HCT116 (cell line): Measurements from ENCODE around the gene SLC9A2. TPM values are rescaled to one million over a fixed set of nuclear protein-coding genes. Genes with fewer than 3 reads are reported as not detected.

ENCODE experiments used
- ATAC-seq: fragments of 200-7000 bp; cut with Tn5 transposase; 2 replicates; pipeline ENCODE4 v1.9.1; 2020; ENCODE audit warnings: mild to moderate bottlenecking, moderate library complexity
- BruUV-seq: library from RNA; stranded (reverse); fragments of 400-500 nt; replicated peaks from 2 replicates; lab custom pipeline; 2021; lab: Mats Ljungman, UMichigan
- CTCF ChIA-PET: fragments of 300-600 bp; sonication (Branson Sonifier 250); formaldehyde crosslinking; loops from one replicate; lab custom pipeline; 2021; ENCODE audit warnings: antibody characterized with exemption; lab: Charles Lee
- POLR2A ChIA-PET: fragments of 300-600, 350-600 bp; sonication (Branson Sonifier 250); formaldehyde crosslinking; loops from one replicate; lab custom pipeline; 2021; ENCODE audit warnings: antibody characterized with exemption; lab: Charles Lee
- RAD21 ChIA-PET, 2 experiments: fragments of 300-600 bp; sonication (Branson Sonifier 250); formaldehyde crosslinking; loops; one replicate each; lab custom pipeline; 2023; ENCODE audit warnings: low total read pairs in 2 of 2; ENCODE audit not compliant: uncharacterized antibody in 2 of 2, unreplicated experiment in 2 of 2, low non-redundant PET in 1 of 2; lab: Charles Lee
- DNase-seq: peaks from one replicate; pipeline ENCODE4 v3.0.0-alpha.2; 2010; ENCODE audit warnings: low read depth, low spot score
- H2AFZ ChIP-seq: fragments of 200-600 bp; shearing (Covaris generic), sonication (generic); 2 replicates; pipeline ENCODE4 v1.6.1; 2017; ENCODE audit warnings: low read depth, mixed run types, mixed read lengths, antibody characterized with exemption, low read length; ENCODE audit not compliant: poor library complexity, severe bottlenecking
- H3K27ac ChIP-seq: 2 replicates; pipeline ENCODE4 v1.5.1; 2012; ENCODE audit warnings: low read depth, low read length
- H3K27me3 ChIP-seq: fragments of 200-600 bp; sonication (generic); 2 replicates; pipeline ENCODE4 v1.6.1; 2016; ENCODE audit warnings: mixed run types, low read length, mixed read lengths; ENCODE audit not compliant: insufficient read depth
- H3K36me3 ChIP-seq, 2 experiments: fragments of 200-500 bp in 1 of 2; fragments of 200-600 bp in 1 of 2; sonication (Bioruptor generic) in 1 of 2; sonication (generic) in 1 of 2; 2 replicates each; pipeline versions ENCODE4 v1.5.1 to v1.6.1; 2014 to 2016; ENCODE audit warnings: low read length in 2 of 2, inconsistent platforms in 1 of 2, mixed read lengths in 1 of 2, mixed run types in 1 of 2; ENCODE audit not compliant: insufficient read depth in 2 of 2, control insufficient read depth in 1 of 2
- H3K4me1 ChIP-seq, 2 experiments: fragments of 200-600 bp in 1 of 2; sonication (generic) in 1 of 2; 2 replicates each; pipeline versions ENCODE4 v1.5.1 to v1.6.1; 2012 to 2017; ENCODE audit warnings: low read length in 2 of 2, inconsistent platforms in 1 of 2, mild to moderate bottlenecking in 1 of 2, mixed read lengths in 1 of 2, mixed run types in 1 of 2, moderate library complexity in 1 of 2; ENCODE audit not compliant: insufficient read depth in 2 of 2, control insufficient read depth in 1 of 2
- H3K4me2 ChIP-seq: fragments of 200-600 bp; sonication (generic); 2 replicates; pipeline ENCODE4 v1.6.1; 2017; ENCODE audit warnings: mixed run types, low read length, mixed read lengths
- H3K4me3 ChIP-seq, 2 experiments: fragments of 200-600 bp in 1 of 2; sonication (generic) in 1 of 2; replicated peaks in 1 of 2; 2 replicates each; pipeline ENCODE4 v1.5.1; 2011 to 2016; ENCODE audit warnings: low read length in 2 of 2, control low read depth in 1 of 2, low read depth in 1 of 2, mild to moderate bottlenecking in 1 of 2, mixed read lengths in 1 of 2, mixed run types in 1 of 2
- H3K79me2 ChIP-seq: fragments of 200-600 bp; sonication (generic); 2 replicates; pipeline ENCODE4 v1.6.1; 2017; ENCODE audit warnings: mild to moderate bottlenecking, mixed run types, low read length, moderate library complexity, mixed read lengths; ENCODE audit not compliant: insufficient read depth
- H3K9ac ChIP-seq: fragments of 200-600 bp; sonication (generic); 2 replicates; pipeline ENCODE4 v1.6.1; 2016; ENCODE audit warnings: low read length, mixed read lengths
- H3K9me2 ChIP-seq: fragments of 200-600 bp; sonication (generic), shearing (Covaris generic); 2 replicates; pipeline ENCODE4 v1.6.1; 2017; ENCODE audit warnings: mixed run types, mild to moderate bottlenecking, moderate library complexity; ENCODE audit not compliant: insufficient read depth
- H3K9me3 ChIP-seq, 2 experiments: fragments of 200-500 bp in 1 of 2; fragments of 200-600 bp in 1 of 2; sonication (Bioruptor generic) in 1 of 2; sonication (generic) in 1 of 2; 2 replicates each; pipeline ENCODE4 v1.6.1; 2014 to 2017; ENCODE audit warnings: low read length in 2 of 2, mixed read lengths in 2 of 2, inconsistent platforms in 1 of 2, low read depth in 1 of 2, mild to moderate bottlenecking in 1 of 2, mixed run types in 1 of 2, moderate library complexity in 1 of 2; ENCODE audit not compliant: control insufficient read depth in 1 of 2, insufficient read depth in 1 of 2
- H4K20me1 ChIP-seq: fragments of 200-600 bp; sonication (generic), shearing (Covaris generic); 2 replicates; pipeline ENCODE4 v1.6.1; 2017; ENCODE audit warnings: mixed run types, mild to moderate bottlenecking, moderate library complexity; ENCODE audit not compliant: insufficient read depth
- ATF3 ChIP-seq: IDR thresholded peaks from 2 replicates; pipeline ENCODE4 v1.6.1; 2012
- CEBPB ChIP-seq: IDR thresholded peaks from 2 replicates; pipeline ENCODE4 v1.6.1; 2012; ENCODE audit warnings: low read depth
- EGR1 ChIP-seq: IDR thresholded peaks from 2 replicates; pipeline ENCODE4 v1.6.1; 2012; ENCODE audit warnings: low read depth
- JUND ChIP-seq: IDR thresholded peaks from 2 replicates; pipeline ENCODE4 v1.6.1; 2012
- POLR2A ChIP-seq: IDR thresholded peaks from 2 replicates; pipeline ENCODE4 v1.7.0; 2011; ENCODE audit warnings: borderline replicate concordance; ENCODE audit not compliant: insufficient read depth, insufficient read length; ENCODE audit errors: extremely low read depth
- POLR2AphosphoS5 ChIP-seq: IDR thresholded peaks from 2 replicates; pipeline ENCODE4 v1.6.1; 2011; ENCODE audit warnings: mild to moderate bottlenecking, low read depth, low read length, moderate library complexity
- RAD21 ChIP-seq: IDR thresholded peaks from 2 replicates; pipeline ENCODE4 v1.6.1; 2012; ENCODE audit warnings: low read depth, mild to moderate bottlenecking
- REST ChIP-seq: IDR thresholded peaks from 2 replicates; pipeline ENCODE4 v1.6.1; 2012; ENCODE audit warnings: low read depth
- SIN3A ChIP-seq: IDR thresholded peaks from 2 replicates; pipeline ENCODE4 v1.6.1; 2012; ENCODE audit warnings: low read depth
- SP1 ChIP-seq: IDR thresholded peaks from 2 replicates; pipeline ENCODE4 v1.6.1; 2012; ENCODE audit warnings: low read depth
- SRF ChIP-seq: IDR thresholded peaks from 2 replicates; pipeline ENCODE4 v1.6.1; 2012; ENCODE audit warnings: low read depth
- TCF7L2 ChIP-seq: IDR thresholded peaks from 2 replicates; pipeline ENCODE4 v1.7.0; 2011; ENCODE audit warnings: borderline replicate concordance, inconsistent platforms; ENCODE audit not compliant: insufficient read depth, insufficient read length; ENCODE audit errors: extremely low read depth
- YY1 ChIP-seq: IDR thresholded peaks from 2 replicates; pipeline ENCODE4 v1.6.1; 2011; ENCODE audit warnings: low read length, low read depth, moderate library complexity, mild to moderate bottlenecking; ENCODE audit not compliant: insufficient replicate concordance; ENCODE audit errors: extremely low read depth
- ZBTB33 ChIP-seq: IDR thresholded peaks from 2 replicates; pipeline ENCODE4 v1.6.1; 2011; ENCODE audit warnings: mild to moderate bottlenecking, low read length, moderate library complexity; ENCODE audit not compliant: insufficient replicate concordance; ENCODE audit errors: extremely low read depth
- ZFX ChIP-seq: fragments of 450-650 bp; IDR thresholded peaks from 2 replicates; pipeline ENCODE4 v1.6.1; 2017
- ZNF274 ChIP-seq: fragments of 200-500 bp; sonication (Bioruptor generic); IDR thresholded peaks from 2 replicates; pipeline ENCODE4 v1.6.1; 2014; ENCODE audit warnings: mild to moderate bottlenecking, low read depth, low read length, inconsistent platforms
- intact Hi-C: fragments of 100-400 bp; cut with micrococcal nuclease; formaldehyde crosslinking; loops from 2 replicates; pipeline ENCODE4 v1.10.0; 2022
- total RNA-seq: library from RNA; stranded (reverse); gene quantifications from one replicate; pipeline ENCODE4 v1.2.1, GENCODE V29; 2021; ENCODE audit not compliant: unreplicated experiment
- TF ChIP-seq, protein P1 (sequence below), 3 experiments: fragments of 200-600 bp in 1 of 3; sonication (generic) in 1 of 3; IDR thresholded peaks in 2 of 3; conservative IDR thresholded peaks in 1 of 3; 2 replicates each; pipeline ENCODE4 v1.5.1; 2012 to 2017; ENCODE audit warnings: low read depth in 2 of 3, low read length in 2 of 3, antibody characterized with exemption in 1 of 3, borderline replicate concordance in 1 of 3, control low read depth in 1 of 3, mild to moderate bottlenecking in 1 of 3, mixed read lengths in 1 of 3, mixed run types in 1 of 3, moderate library complexity in 1 of 3; ENCODE audit not compliant: insufficient read depth in 1 of 3

SLC9A2 gene
- total RNA-seq, 1 experiment from 2014 or later, result 1.4 TPM

GRCh38 chr2:102674370-102674769, 55.0 kb downstream of the SLC9A2 start:
- no peaks in the 10 kb centered on the region for H3K36me3 ChIP-seq
- peaks cover 0 to 4% of the 10 kb centered on the region in 2 experiments; a peak in 1 of 4 replicates for H3K4me1 ChIP-seq
- no peak overlapping the region for H3K4me3 ChIP-seq
- no peaks in the 10 kb centered on the region for H3K9me3 ChIP-seq
- H3K4me2 ChIP-seq, result no peak overlapping the region
- ATAC-seq, result no peak
- no peaks in the 10 kb centered on the region for H3K9me2 ChIP-seq
- no peak overlapping the region for H3K27ac ChIP-seq
- no peak for DNase-seq
- H2AFZ ChIP-seq, result no peak overlapping the region
- ChIA-PET CTCF (no interaction called here), POLR2A (no interaction called here), RAD21 (no interaction called here)
- H4K20me1 ChIP-seq, result no peaks in the 10 kb centered on the region
- H3K79me2 ChIP-seq, result no peaks in the 10 kb centered on the region
- intact Hi-C loops, result no loop called here
- no peaks in the 10 kb centered on the region for H3K27me3 ChIP-seq
- no TSS peak for BruUV-seq
- H3K9ac ChIP-seq, result no peak overlapping the region
- TF ChIP-seq REST (no peak), ATF3 (no peak), POLR2A (no peak), EGR1 (no peak), CEBPB (no peak), SIN3A (no peak), ZNF274 (no peak), ZFX (no peak), JUND (no peak), SP1 (no peak), YY1 (no peak), TCF7L2 (no peak), ZBTB33 (no peak), SRF (no peak), RAD21 (no peak), POLR2AphosphoS5 (no peak)
- TF ChIP-seq, protein P1, sequence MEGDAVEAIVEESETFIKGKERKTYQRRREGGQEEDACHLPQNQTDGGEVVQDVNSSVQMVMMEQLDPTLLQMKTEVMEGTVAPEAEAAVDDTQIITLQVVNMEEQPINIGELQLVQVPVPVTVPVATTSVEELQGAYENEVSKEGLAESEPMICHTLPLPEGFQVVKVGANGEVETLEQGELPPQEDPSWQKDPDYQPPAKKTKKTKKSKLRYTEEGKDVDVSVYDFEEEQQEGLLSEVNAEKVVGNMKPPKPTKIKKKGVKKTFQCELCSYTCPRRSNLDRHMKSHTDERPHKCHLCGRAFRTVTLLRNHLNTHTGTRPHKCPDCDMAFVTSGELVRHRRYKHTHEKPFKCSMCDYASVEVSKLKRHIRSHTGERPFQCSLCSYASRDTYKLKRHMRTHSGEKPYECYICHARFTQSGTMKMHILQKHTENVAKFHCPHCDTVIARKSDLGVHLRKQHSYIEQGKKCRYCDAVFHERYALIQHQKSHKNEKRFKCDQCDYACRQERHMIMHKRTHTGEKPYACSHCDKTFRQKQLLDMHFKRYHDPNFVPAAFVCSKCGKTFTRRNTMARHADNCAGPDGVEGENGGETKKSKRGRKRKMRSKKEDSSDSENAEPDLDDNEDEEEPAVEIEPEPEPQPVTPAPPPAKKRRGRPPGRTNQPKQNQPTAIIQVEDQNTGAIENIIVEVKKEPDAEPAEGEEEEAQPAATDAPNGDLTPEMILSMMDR (IDR thresholded peaks at IDR 0.05 in 2 of 3, conservative IDR thresholded peaks at IDR 0.05 in 1 of 3; ENCODE audit: borderline replicate concordance in 1 of 3, insufficient read depth in 1 of 3, low read depth in 2 of 3, low read length in 2 of 3), result no peak
